ENCODE data around the gene CLCA4.

CLCA4 gene

GRCh38 chr1:86618358-86618757 is 71.5 kb downstream of the CLCA4 start:
- DNase-seq (ENCODE audit: low spot score): no peak

DNA sequence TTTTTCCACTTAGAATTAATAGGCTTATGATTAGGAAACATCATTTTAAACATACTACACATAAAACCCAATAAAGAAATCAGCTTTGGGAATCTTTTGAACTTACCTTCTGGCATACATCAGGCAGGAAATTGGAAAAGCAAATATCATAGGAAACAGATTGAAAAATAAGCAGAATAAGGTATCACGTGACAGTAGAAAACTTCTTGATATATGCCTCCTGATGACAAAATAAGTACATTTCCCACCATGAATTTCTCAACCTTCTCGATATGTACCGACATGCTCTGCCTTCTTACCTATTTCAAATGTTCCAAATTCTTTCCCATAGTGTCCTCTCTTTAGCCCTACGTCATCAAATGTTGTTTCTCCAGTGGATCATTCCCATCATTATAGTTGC is 72.4 kb downstream of the CLCA4 start:
- no peak for DNase-seq (ENCODE audit: low spot score)

- DNase-seq (ENCODE audit: low spot score): no peak
Measured at GRCh38 chr1:86621286-86621685, 74.4 kb downstream of the CLCA4 start.
